ENCODE measurements around the gene VPS9D1. TPM values are rescaled to one million over a fixed set of nuclear protein-coding genes. Genes with fewer than 3 reads are reported as not detected.
A peak's percentile ranks its signal among the peaks of the same experiment; 100 is the strongest.

The VPS9D1 gene
- total RNA-seq, 4 donors from 2014 or later: 5.8 to 9.8 (median 7.0) TPM

- TF ChIP-seq POLR2A (IDR thresholded peaks at IDR 0.05) (no peak), CTCF (IDR thresholded peaks at IDR 0.05) (no peak)
- WGBS, 2 donors: 78 to 82% methylated on average over 24 of the region's 24 CpGs
- intact Hi-C loops (cut with DNase I; ENCODE audit: low total_unique reads): no loop called here
- DNase-seq (ENCODE audit: low spot score in 2 of 2): no peak
- no peak overlapping the region for H3K4me3 ChIP-seq (ENCODE audit: low read depth, poor library complexity, severe bottlenecking)
Measured at GRCh38 chr16:89717688-89718505, 2.8 kb downstream of the VPS9D1 start.

- H3K4me3 ChIP-seq (ENCODE audit: low read depth, poor library complexity, severe bottlenecking): no peak overlapping the region
- DNase-seq (ENCODE audit: low spot score in 2 of 2): no peak
- WGBS, 2 donors: 89 to 93% methylated on average over 22 to 27 of the region's 29 CpGs
- no peak for TF ChIP-seq POLR2A (IDR thresholded peaks at IDR 0.05)
- no peak for TF ChIP-seq CTCF (IDR thresholded peaks at IDR 0.05)
- intact Hi-C loops (cut with DNase I; ENCODE audit: low total_unique reads): no loop called here
Measured at GRCh38 chr16:89716916-89717687, 3.6 kb downstream of the VPS9D1 start.

- TF ChIP-seq POLR2A (IDR thresholded peaks at IDR 0.05) (no peak), CTCF (IDR thresholded peaks at IDR 0.05) (no peak)
- 92 to 94% methylated on average over 15 of the region's 15 CpGs for WGBS, 2 donors
- no peak overlapping the region for H3K4me3 ChIP-seq (ENCODE audit: low read depth, poor library complexity, severe bottlenecking)
- intact Hi-C loops (cut with DNase I; ENCODE audit: low total_unique reads): no loop called here
- no peak for DNase-seq (ENCODE audit: low spot score in 2 of 2)
Measured at GRCh38 chr16:89716493-89716892, 4.2 kb downstream of the VPS9D1 start.

- peak overlapping the region; percentile 12 for H3K4me3 ChIP-seq (ENCODE audit: low read depth, poor library complexity, severe bottlenecking)
- TF ChIP-seq CTCF (IDR thresholded peaks at IDR 0.05) (no peak), POLR2A (IDR thresholded peaks at IDR 0.05) (no peak)
- 4 to 12% methylated on average over 13 to 22 of the region's 22 CpGs for WGBS, 2 donors
- DNase-seq (ENCODE audit: low spot score in 2 of 2): no peak
- intact Hi-C loops (cut with DNase I; ENCODE audit: low total_unique reads): no loop called here
Measured at GRCh38 chr16:89712274-89712781, 8.4 kb downstream of the VPS9D1 start.

- WGBS, 2 donors: 0 to 3% methylated on average over 12 to 21 of the region's 48 CpGs
- intact Hi-C loops (cut with DNase I; ENCODE audit: low total_unique reads): no loop called here
- DNase-seq (ENCODE audit: low spot score in 2 of 2): no peak
- H3K4me3 ChIP-seq (ENCODE audit: low read depth, poor library complexity, severe bottlenecking): peak overlapping the region; percentile 12
- TF ChIP-seq POLR2A (IDR thresholded peaks at IDR 0.05): no peak
Measured at GRCh38 chr16:89711601-89712273, 9.0 kb downstream of the VPS9D1 start.

Measured in lower leg skin (tissue), 4 donors.